GM21360 (cell line): ENCODE data around the gene UBE4A.

Experiments used
- ATAC-seq: cut with Tn5 transposase; IDR thresholded peaks from one replicate; pipeline ENCODE4 v1.9.1; 2021; ENCODE audit warnings: mild to moderate bottlenecking, moderate library complexity; ENCODE audit not compliant: unreplicated experiment

The UBE4A gene

GRCh38 chr11:118341261-118341660 lies 18.1 kb upstream of the UBE4A start:
- ATAC-seq, result no peak

DNA sequence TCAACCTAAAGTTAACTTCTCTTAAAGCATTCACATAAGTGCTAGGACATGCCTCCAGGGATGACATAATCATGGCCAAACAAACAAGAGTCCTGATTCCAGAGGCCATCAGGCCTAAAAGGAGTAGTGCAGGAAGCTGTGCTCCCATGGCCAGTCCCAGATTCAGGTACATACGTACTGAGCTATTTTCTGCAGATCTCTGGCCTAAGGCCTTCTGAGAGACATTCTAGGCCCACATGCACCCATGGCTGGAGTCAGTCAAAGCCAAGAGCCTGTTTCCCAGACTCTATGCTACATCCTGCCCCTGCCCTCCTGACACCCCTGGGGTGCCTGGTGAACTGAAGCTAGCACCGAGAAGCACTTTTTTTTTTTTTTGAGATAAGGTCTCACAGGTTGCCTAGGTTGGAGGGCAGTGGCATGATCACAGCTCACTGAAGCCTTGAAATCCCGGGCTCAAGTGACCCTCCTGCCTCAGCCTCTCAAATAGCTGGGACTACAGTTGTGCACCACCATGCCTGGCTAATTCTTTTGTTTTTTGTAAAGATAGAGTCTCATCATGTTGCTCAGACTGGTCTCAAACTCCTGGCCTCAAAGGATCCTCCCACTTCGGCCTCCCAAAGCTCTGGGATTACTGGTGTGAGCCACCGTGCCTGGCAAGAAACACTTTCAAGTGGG lies 17.4 kb upstream of the UBE4A start:
- ATAC-seq, result no peak

DNA sequence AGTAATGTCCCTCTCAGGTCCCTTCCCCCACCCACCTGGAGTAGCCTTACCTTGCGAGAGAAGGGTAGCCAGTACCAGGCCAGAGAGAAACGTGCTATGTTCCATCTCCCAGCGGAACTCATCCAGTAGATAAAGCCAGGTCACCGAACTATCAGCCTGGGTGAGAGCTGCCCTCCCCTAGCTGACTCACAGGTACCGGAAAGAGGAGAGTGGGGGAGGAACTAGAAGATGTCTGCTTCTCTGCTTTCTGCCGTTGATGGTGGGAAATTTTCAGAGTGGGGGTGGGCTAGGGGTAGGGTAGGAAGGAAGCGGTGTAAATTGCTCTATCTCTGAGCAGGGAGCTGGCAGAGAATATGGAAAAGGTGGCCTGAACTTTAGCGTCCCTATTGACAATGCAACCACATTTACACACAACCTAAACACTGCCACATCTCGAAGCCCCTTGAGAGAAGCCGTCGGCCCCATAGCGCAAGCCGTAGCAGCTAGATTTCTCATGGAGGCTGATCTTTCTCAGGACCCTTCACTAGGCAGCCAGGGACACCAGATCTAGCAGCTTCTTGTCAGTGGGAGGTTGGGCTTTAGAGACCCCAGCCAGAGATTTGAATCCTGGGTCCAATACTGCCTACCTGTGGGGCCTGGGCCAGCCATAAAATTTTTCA lies 16.8 kb upstream of the UBE4A start, which contains the start of gene CD3D:
CD3D (minus strand) TSS at position 203 of the 659 bp plus-strand sequence; CDS start at position 105, 98 bp downstream.
- ATAC-seq, result no peak

DNA sequence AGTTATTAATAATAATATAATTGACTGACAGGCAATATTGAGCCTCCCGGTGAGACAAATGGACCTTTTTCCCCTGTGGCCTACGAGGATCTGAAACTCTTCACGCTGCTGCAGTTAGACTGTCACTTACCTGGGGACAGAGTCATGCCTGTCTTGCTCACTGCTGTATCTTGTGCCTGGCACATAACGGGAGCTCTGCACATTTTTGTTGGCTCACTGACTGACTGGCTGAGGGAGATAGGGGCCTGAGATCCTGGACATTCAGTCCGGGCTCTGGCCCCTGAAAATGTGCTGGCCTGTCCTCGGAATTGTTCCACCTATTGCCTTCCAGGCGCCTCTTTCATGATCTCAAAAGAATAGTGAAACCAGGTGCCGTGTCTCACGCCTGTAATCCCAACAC lies 16.2 kb upstream of the UBE4A start:
- no peak for ATAC-seq

DNA sequence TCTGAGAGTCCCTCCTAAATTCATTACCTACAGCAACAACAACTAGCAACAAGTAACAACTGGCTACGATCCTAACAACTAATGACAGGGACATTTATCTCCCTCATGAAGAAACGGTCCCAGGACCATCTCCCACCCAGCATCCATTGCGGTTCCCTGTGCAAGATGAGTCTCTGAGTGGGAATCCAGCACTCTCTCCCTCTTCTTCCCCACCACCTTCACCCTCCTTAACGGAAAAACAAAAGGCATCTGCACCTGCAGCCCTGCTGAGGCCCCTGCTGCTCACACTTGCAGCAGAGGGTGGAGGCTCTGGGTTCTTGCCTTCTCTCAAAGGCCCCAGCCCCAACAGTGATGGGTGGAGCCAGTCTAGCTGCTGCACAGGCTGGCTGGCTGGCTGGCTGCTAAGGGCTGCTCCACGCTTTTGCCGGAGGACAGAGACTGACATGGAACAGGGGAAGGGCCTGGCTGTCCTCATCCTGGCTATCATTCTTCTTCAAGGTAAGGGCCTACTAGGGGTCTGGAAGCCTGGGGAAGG lies 15.4 kb upstream of the UBE4A start, which contains the start of gene CD3G:
CD3G (plus strand) TSS at position 364 of the 535 bp plus-strand sequence; CDS start at position 444, 80 bp downstream.
- ATAC-seq, result no peak

- ATAC-seq, result no peak
Measured at GRCh38 chr11:118349475-118349874, 9.9 kb upstream of the UBE4A start.

GRCh38 chr11:118353084-118353710 lies 6.2 kb upstream of the UBE4A start:
- ATAC-seq, result no peak

GRCh38 chr11:118358071-118358470 lies 1.3 kb upstream of the UBE4A start:
- ATAC-seq, result no peak

DNA sequence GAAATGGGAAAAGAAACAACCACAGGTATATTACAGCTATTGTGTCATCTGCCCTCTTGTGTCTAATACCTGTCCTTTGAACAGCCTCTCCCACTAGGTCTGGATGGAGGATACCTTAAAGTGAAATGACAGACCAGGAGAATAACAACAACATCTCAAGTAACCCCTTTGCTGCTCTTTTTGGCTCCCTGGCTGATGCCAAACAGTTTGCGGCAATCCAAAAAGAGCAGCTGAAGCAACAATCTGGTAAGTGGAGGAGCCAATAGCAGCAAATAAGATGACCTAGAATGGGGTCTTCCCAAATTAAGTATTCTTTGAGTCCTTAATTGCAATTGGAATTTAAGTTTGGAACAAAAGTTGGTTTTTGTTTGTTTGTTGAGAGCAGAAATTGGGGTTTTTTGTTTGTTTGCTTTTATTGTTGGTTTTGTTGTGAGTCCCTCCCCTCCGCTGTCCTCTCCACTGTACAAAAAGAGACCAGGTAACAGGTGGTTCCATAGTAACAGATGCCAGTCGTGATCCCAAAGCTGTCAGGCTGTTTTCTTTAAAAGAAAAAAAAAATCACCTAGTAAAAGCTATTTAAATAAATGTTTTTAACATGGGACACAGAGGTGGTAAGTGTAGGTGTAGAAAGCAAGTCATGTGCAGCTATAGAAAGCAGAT lies 5.7 kb downstream of the UBE4A start:
- ATAC-seq, result no peak

DNA sequence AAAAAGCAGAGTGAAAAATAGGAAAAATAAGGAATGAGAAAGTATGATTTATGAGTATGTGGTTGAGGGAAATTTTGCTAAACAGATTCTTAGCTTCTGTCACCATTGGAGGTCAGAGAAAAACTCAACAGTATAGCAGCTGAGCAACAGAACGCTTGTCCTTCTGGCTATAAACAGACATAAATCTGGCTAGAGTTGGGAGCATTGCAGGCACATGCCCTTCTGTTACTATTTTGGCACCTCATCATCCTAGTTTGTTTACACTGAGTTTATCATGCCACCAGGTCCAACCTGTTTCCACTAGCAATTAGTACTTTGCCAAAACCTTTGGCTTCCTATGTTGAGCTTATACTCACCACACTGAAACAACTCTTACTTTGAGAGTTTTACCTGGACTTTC lies 6.9 kb downstream of the UBE4A start:
- no peak for ATAC-seq

- ATAC-seq, result no peak
Measured at GRCh38 chr11:118370774-118371173, 11.4 kb downstream of the UBE4A start.

GRCh38 chr11:118373263-118373662 lies 13.9 kb downstream of the UBE4A start:
- no peak for ATAC-seq

DNA sequence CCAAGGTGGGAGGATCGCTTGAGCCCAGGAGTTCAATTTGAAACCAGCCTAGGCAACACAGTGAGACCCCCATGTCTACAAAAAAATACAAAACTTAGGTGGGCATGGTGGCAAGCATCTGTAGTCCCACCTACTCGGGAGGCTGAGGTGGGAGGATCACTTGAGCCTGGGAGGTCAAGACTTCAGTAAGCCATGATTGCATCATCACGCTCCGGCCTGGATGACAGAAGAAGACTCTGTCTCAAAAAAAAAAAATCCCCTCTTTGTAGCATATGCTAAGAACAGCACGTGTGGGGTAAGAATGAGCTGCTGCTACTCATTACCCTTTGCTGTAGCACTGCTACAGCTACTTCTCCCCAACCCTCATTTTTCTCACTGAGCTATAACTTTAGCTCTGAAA lies 14.5 kb downstream of the UBE4A start:
- no peak for ATAC-seq

- no peak for ATAC-seq
Measured at GRCh38 chr11:118374729-118375128, 15.3 kb downstream of the UBE4A start.

DNA sequence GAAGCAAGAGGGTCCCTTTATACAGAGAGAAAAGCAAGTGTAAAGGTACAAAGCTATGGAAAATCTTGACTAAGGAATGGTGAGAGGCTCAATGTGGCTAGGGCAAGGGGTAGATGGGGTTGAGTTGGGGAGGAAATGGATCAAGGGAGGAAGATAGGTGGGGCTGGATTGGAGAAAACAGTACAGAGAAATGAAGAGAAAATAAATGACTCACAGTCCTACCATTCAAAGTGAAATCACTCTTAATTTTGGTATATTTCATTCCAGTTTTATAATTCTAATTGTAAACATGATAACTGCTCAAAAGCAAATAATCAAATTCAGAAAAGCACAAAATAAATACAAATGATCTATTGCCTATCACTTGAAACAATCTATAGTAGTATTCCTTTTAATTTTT lies 16.6 kb downstream of the UBE4A start:
- no peak for ATAC-seq

- ATAC-seq, result no peak
Measured at GRCh38 chr11:118379497-118379896, 20.1 kb downstream of the UBE4A start.

- ATAC-seq, result no peak
Measured at GRCh38 chr11:118380571-118380970, 21.2 kb downstream of the UBE4A start.

GRCh38 chr11:118382954-118383353 lies 23.6 kb downstream of the UBE4A start:
- ATAC-seq, result no peak

- ATAC-seq, result no peak
Measured at GRCh38 chr11:118383657-118384056, 24.3 kb downstream of the UBE4A start.

- ATAC-seq, result no peak
Measured at GRCh38 chr11:118396097-118396501, 36.7 kb downstream of the UBE4A start.

DNA sequence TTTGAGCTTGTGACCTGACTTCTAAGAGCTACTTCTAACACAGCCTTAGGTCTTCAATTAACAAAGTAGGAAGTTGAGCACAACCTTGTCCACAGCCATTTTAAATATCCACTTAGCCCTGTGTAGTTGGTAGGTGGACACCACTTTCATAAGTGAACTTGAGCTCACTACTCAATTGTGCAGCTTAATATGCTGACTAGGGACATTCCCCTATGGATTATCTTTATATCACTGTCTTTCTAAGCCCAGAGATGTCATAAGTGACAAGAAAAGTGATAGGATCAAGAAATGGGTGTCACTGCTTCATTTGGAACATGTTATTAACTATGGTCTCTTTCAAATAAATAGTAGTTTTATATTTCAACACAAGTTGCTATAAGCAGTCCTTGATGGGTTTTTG lies 38.0 kb downstream of the UBE4A start:
- ATAC-seq, result no peak
